HepG2 (cell line): ENCODE data around the gene DENND10. TPM values are rescaled to one million over a fixed set of nuclear protein-coding genes. Genes with fewer than 3 reads are reported as not detected.

ENCODE experiments used
- AKAP8 ChIP-seq: sonication (generic); formaldehyde crosslinking; IDR thresholded peaks from 2 replicates; pipeline ENCODE4 v1.5.1; 2020; ENCODE audit warnings: mild to moderate bottlenecking, missing genetic modification reagents
- ARNT ChIP-seq: fragments of 450-650 bp; IDR thresholded peaks from 2 replicates; pipeline ENCODE4 v1.6.1; 2017
- BRCA1 ChIP-seq: sonication (generic); formaldehyde crosslinking; IDR thresholded peaks from 2 replicates; pipeline ENCODE4 v1.4.0; 2020; ENCODE audit warnings: missing genetic modification reagents
- CENPX ChIP-seq: sonication (generic); formaldehyde crosslinking; IDR thresholded peaks from 2 replicates; pipeline ENCODE4 v1.9.0; 2021; ENCODE audit warnings: mild to moderate bottlenecking, missing genetic modification reagents, moderate library complexity
- FIP1L1 ChIP-seq: fragments of 200-400 bp; formaldehyde crosslinking; IDR thresholded peaks from 2 replicates; pipeline ENCODE4 v1.6.1; 2018; ENCODE audit warnings: low read depth, mild to moderate bottlenecking, low read length, moderate library complexity, borderline replicate concordance; ENCODE audit not compliant: insufficient read depth
- GABPA ChIP-seq, 2 experiments: IDR thresholded peaks; 2 replicates each; pipeline ENCODE4 v1.6.1; 2011 to 2016; ENCODE audit warnings: low read depth in 2 of 2, low read length in 1 of 2, missing biosample characterization in 1 of 2, missing genetic modification characterization in 1 of 2
- KLF16 ChIP-seq, 2 experiments: sonication (generic) in 1 of 2; formaldehyde crosslinking in 1 of 2; IDR thresholded peaks; 2 replicates each; pipeline versions ENCODE4 v1.6.1 to v1.8.0; 2016 to 2023; ENCODE audit warnings: missing genetic modification reagents in 2 of 2, missing compliant biosample characterization in 1 of 2
- MIER2 ChIP-seq: IDR thresholded peaks from 2 replicates; pipeline ENCODE4 v1.6.1; 2016; ENCODE audit warnings: missing biosample characterization, missing genetic modification reagents
- POLR2AphosphoS5 ChIP-seq: IDR thresholded peaks from 2 replicates; pipeline ENCODE4 v1.6.1; 2012; ENCODE audit warnings: low read depth, low read length
- SALL1 ChIP-seq: sonication (generic); formaldehyde crosslinking; IDR thresholded peaks from 2 replicates; pipeline ENCODE4 v1.8.0; 2022; ENCODE audit warnings: mild to moderate bottlenecking, missing genetic modification reagents
- SP1 ChIP-seq, 2 experiments: fragments of 450-650 bp in 1 of 2; sonication (generic) in 1 of 2; formaldehyde crosslinking in 1 of 2; IDR thresholded peaks; 2 replicates each; pipeline versions ENCODE4 v1.4.0 to v1.6.1; 2016 to 2020; ENCODE audit warnings: missing genetic modification reagents in 1 of 2
- ZFP37 ChIP-seq: sonication (generic); formaldehyde crosslinking; IDR thresholded peaks from 2 replicates; pipeline ENCODE4 v1.4.0; 2020; ENCODE audit warnings: missing genetic modification reagents, borderline replicate concordance
- ZNF138 ChIP-seq: sonication (generic); formaldehyde crosslinking; IDR thresholded peaks from 2 replicates; pipeline ENCODE4 v1.5.0; 2020; ENCODE audit warnings: mild to moderate bottlenecking, low read depth, missing genetic modification reagents
- ZNF292 ChIP-seq: sonication (generic); formaldehyde crosslinking; IDR thresholded peaks from 2 replicates; pipeline ENCODE4 v1.8.1; 2022; ENCODE audit warnings: mild to moderate bottlenecking, low read depth, missing genetic modification reagents, borderline replicate concordance
- ZNF766 ChIP-seq: sonication (generic); formaldehyde crosslinking; IDR thresholded peaks from 2 replicates; pipeline ENCODE4 v1.5.0; 2020; ENCODE audit warnings: missing genetic modification reagents, borderline replicate concordance
- ZNF776 ChIP-seq: sonication (generic); formaldehyde crosslinking; IDR thresholded peaks from 2 replicates; pipeline ENCODE4 v1.4.0; 2020; ENCODE audit warnings: mild to moderate bottlenecking, missing genetic modification reagents
- polyA plus RNA-seq, 8 experiments: library from polyadenylated mRNA; depleted of rRNA in 3 of 8; stranded (reverse) in 7 of 8; unstranded in 1 of 8; fragments of >200 nt; fragmentation: Illumina TruSeq in 4 of 8; extraction: Trizol in 4 of 8; gene quantifications; 2 replicates each; pipeline versions ENCODE4 v1.2.1 to v1.2.3, GENCODE V29; 2011 to 2016; ENCODE audit warnings: low read depth in 4 of 8, missing spikeins in 1 of 8, mixed read lengths in 1 of 8; ENCODE audit not compliant: insufficient read depth in 1 of 8
- total RNA-seq, 5 experiments: library from RNA; depleted of rRNA; stranded (reverse); fragments of >200 nt; fragmentation: Illumina TruSeq; extraction: Trizol; gene quantifications; 2 replicates each; pipeline ENCODE4 v1.2.3, GENCODE V29; 2016; ENCODE audit warnings: low read depth in 1 of 5
- TF ChIP-seq, protein P1 (sequence below): sonication (generic); formaldehyde crosslinking; IDR thresholded peaks from 2 replicates; pipeline ENCODE4 v1.4.0; 2020; ENCODE audit warnings: missing genetic modification reagents; ENCODE audit errors: not compliant biosample characterization
- TF ChIP-seq, protein P2 (sequence below), 2 experiments: fragments of 450-650 bp in 1 of 2; sonication (generic) in 1 of 2; formaldehyde crosslinking in 1 of 2; IDR thresholded peaks; 2 replicates each; pipeline versions ENCODE4 v1.6.1 to v1.8.0; 2016 to 2022; ENCODE audit warnings: antibody characterized with exemption in 1 of 2, mild to moderate bottlenecking in 1 of 2, missing genetic modification reagents in 1 of 2
- TF ChIP-seq, protein P3 (sequence below): sonication (generic); formaldehyde crosslinking; IDR thresholded peaks from 2 replicates; pipeline ENCODE4 v1.8.0; 2022; ENCODE audit warnings: missing genetic modification reagents, low read depth, mild to moderate bottlenecking, borderline replicate concordance

DENND10 gene
- total and polyA plus RNA-seq, 2 of the 13 experiments (the other 11 are each of a cell fraction or from before 2014, with no cell fraction given): 43.7 to 78.8 TPM

DNA sequence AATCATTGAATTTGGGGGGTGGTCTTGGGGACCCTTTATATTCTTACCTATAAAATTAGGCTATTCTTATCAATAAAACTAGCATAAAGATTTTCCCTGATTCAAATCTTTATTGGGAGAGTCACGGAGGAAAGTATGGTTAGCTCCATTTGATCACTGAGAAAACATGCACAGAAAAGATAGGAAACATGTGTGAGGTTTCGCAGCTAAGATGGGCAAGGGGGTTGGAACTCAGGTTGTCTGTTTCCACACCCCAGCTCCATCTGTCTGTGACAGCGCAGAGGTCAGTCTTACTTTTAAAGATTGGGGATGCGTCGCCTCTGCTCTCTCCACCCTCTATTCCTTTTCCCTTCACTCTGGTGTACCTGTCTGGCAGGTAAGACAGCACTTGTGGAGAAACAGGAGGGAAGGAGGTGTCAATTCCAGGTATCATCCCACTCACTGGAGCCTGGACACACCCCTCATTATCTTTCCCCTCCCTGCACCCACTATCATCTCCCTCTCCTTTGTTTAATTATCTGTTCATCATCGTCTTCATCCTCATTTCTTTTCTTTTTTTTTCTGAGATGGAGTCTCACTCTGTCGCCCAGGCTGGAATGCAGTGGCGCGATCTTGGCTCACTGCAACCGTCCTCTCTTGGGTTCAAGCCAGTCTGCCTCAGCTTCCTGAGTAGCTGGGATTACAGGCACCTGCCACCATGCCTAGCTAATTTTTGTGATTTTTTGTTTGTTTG, 2.4 kb upstream of the DENND10 start (continued):
- TF ChIP-seq POLR2AphosphoS5 (no peak), SP1 (IDR thresholded peaks at IDR 0.05) (no peak), SP1 (CRISPR knock-in tag; IDR thresholded peaks at IDR 0.05) (no peak), GABPA (IDR thresholded peaks at IDR 0.05; ENCODE audit: low read depth, low read length) (no peak), GABPA (CRISPR knock-in tag; IDR thresholded peaks at IDR 0.05; ENCODE audit: low read depth) (no peak), ZNF766 (CRISPR knock-in tag) (0 out of 2 replicates have a peak, but pooled peaks have one; percentile 27), ZNF292 (CRISPR knock-in tag) (peak; percentile 52; the same call in 1 of the 2 replicates), MIER2 (CRISPR knock-in tag) (no peak), SALL1 (CRISPR knock-in tag) (peak; percentile 28; the same call in 1 of the 2 replicates), AKAP8 (CRISPR knock-in tag) (no peak), ZFP37 (CRISPR knock-in tag) (no peak), CENPX (CRISPR knock-in tag) (no peak), ZNF138 (CRISPR knock-in tag) (no peak), KLF16 (CRISPR knock-in tag; IDR thresholded peaks at IDR 0.05) (no peak), FIP1L1 (no peak), ARNT (no peak), ZNF776 (no peak), BRCA1 (CRISPR knock-in tag) (no peak)
- TF ChIP-seq, protein P1, sequence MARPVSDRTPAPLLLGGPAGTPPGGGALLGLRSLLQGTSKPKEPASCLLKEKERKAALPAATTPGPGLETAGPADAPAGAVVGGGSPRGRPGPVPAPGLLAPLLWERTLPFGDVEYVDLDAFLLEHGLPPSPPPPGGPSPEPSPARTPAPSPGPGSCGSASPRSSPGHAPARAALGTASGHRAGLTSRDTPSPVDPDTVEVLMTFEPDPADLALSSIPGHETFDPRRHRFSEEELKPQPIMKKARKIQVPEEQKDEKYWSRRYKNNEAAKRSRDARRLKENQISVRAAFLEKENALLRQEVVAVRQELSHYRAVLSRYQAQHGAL (CRISPR knock-in tag): no peak
- TF ChIP-seq, protein P2, sequence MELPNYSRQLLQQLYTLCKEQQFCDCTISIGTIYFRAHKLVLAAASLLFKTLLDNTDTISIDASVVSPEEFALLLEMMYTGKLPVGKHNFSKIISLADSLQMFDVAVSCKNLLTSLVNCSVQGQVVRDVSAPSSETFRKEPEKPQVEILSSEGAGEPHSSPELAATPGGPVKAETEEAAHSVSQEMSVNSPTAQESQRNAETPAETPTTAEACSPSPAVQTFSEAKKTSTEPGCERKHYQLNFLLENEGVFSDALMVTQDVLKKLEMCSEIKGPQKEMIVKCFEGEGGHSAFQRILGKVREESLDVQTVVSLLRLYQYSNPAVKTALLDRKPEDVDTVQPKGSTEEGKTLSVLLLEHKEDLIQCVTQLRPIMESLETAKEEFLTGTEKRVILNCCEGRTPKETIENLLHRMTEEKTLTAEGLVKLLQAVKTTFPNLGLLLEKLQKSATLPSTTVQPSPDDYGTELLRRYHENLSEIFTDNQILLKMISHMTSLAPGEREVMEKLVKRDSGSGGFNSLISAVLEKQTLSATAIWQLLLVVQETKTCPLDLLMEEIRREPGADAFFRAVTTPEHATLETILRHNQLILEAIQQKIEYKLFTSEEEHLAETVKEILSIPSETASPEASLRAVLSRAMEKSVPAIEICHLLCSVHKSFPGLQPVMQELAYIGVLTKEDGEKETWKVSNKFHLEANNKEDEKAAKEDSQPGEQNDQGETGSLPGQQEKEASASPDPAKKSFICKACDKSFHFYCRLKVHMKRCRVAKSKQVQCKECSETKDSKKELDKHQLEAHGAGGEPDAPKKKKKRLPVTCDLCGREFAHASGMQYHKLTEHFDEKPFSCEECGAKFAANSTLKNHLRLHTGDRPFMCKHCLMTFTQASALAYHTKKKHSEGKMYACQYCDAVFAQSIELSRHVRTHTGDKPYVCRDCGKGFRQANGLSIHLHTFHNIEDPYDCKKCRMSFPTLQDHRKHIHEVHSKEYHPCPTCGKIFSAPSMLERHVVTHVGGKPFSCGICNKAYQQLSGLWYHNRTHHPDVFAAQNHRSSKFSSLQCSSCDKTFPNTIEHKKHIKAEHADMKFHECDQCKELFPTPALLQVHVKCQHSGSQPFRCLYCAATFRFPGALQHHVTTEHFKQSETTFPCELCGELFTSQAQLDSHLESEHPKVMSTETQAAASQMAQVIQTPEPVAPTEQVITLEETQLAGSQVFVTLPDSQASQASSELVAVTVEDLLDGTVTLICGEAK (IDR thresholded peaks at IDR 0.05): no peak
- TF ChIP-seq, protein P2 (CRISPR knock-in tag; IDR thresholded peaks at IDR 0.05): no peak
- TF ChIP-seq, protein P3, sequence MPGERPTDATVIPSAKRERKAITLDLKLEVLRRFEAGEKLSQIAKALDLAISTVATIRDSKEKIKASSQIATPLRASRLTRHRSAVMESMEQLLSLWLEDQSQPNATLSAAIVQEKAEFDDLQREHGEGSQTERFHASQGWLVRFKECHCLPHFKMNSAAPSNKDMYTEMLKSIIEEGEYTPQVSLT (CRISPR knock-in tag): no peak
